Activated CD4-positive, alpha-beta memory T cell treated with anti-CD3 and anti-CD28 coated beads for 36 hours (primary cell): ENCODE measurements around the gene CFAP410. TPM values are rescaled to one million over a fixed set of nuclear protein-coding genes. Genes with fewer than 3 reads are reported as not detected.

Source experiments
- CTCF ChIA-PET: fragments of 350-600 bp; sonication (Branson Sonifier 250); formaldehyde crosslinking; loops from one replicate; lab custom pipeline; 2021; ENCODE audit warnings: antibody characterized with exemption, inconsistent platforms; lab: Charles Lee
- POLR2A ChIA-PET: fragments of 350-600 bp; sonication (Branson Sonifier 250); formaldehyde crosslinking; loops from one replicate; lab custom pipeline; 2021; ENCODE audit warnings: antibody characterized with exemption; lab: Charles Lee
- DNase-seq: peaks from one replicate; pipeline ENCODE4 v3.0.0-alpha.2; 2020
- H3K27ac Mint-ChIP-seq: one replicate; pipeline ENCODE4 v1.8.0; 2021; ENCODE audit warnings: mixed read lengths
- H3K27me3 Mint-ChIP-seq: one replicate; pipeline ENCODE4 v1.8.0; 2021; ENCODE audit warnings: mixed read lengths
- H3K36me3 Mint-ChIP-seq: one replicate; pipeline ENCODE4 v1.8.0; 2021; ENCODE audit warnings: mixed read lengths
- H3K4me1 Mint-ChIP-seq: one replicate; pipeline ENCODE4 v1.8.0; 2021; ENCODE audit warnings: low read depth, mixed read lengths
- H3K4me3 Mint-ChIP-seq: one replicate; pipeline ENCODE4 v1.8.0; 2021; ENCODE audit warnings: mild to moderate bottlenecking, mixed read lengths
- H3K9me3 Mint-ChIP-seq: one replicate; pipeline ENCODE4 v1.8.0; 2021; ENCODE audit warnings: mixed read lengths
- intact Hi-C: fragments of 100-400 bp; cut with micrococcal nuclease; formaldehyde crosslinking; loops from one replicate; pipeline ENCODE4 v1.15.1; 2023
- total RNA-seq, 2 experiments: library from RNA; stranded (reverse); gene quantifications; one replicate each; pipeline ENCODE4 v1.2.3, GENCODE V29; 2021

Gene CFAP410
- total RNA-seq, 2 experiments from 2014 or later: 11.1 to 11.7 TPM

- no peak overlapping the region for H3K27ac Mint-ChIP-seq
- no peaks in the 10 kb centered on the region for H3K36me3 Mint-ChIP-seq
- no peaks in the 10 kb centered on the region for H3K9me3 Mint-ChIP-seq
- CTCF ChIA-PET: no interaction called here
- no peak overlapping the region for H3K4me3 Mint-ChIP-seq
- peaks cover 10% of the 10 kb centered on the region for H3K27me3 Mint-ChIP-seq
- peaks cover 38% of the 10 kb centered on the region for H3K4me1 Mint-ChIP-seq
- POLR2A ChIA-PET: no interaction called here
- no peak for DNase-seq
- intact Hi-C loops: no loop called here
Observed at GRCh38 chr21:44354001-44354405, 14.8 kb upstream of the CFAP410 start.

GRCh38 chr21:44353191-44353970, 14.2 kb upstream of the CFAP410 start, which contains the start of gene TRPM2:
Gene TRPM2 (plus strand): TSS chr21:44353621. CDS start chr21:44353701, 80 bp downstream.
- peaks cover 38% of the 10 kb centered on the region for H3K4me1 Mint-ChIP-seq
- H3K36me3 Mint-ChIP-seq: no peaks in the 10 kb centered on the region
- peak within 1 kb of the TSS; percentile 58 for H3K27ac Mint-ChIP-seq
- H3K4me3 Mint-ChIP-seq: peak within 1 kb of the TSS; percentile 39
- intact Hi-C loops: no loop called here
- POLR2A ChIA-PET: no interaction called here
- no peaks in the 10 kb centered on the region for H3K9me3 Mint-ChIP-seq
- peak; percentile 40 for DNase-seq
- peaks cover 10% of the 10 kb centered on the region for H3K27me3 Mint-ChIP-seq
- CTCF ChIA-PET: no interaction called here

GRCh38 chr21:44352253-44352860, 13.2 kb upstream of the CFAP410 start:
- CTCF ChIA-PET: no interaction called here

GRCh38 chr21:44351535-44352252, 12.5 kb upstream of the CFAP410 start:
- POLR2A ChIA-PET: interaction anchor here (0.6 kb wide), 1 partner anchor 43 kb away, joined by 8 read pairs; no protein-coding TSS in a partner anchor
- CTCF ChIA-PET: no interaction called here
- no peak for DNase-seq
- no peak overlapping the region for H3K4me3 Mint-ChIP-seq
- H3K27ac Mint-ChIP-seq: no peak overlapping the region
- intact Hi-C loops: no loop called here
- no peaks in the 10 kb centered on the region for H3K9me3 Mint-ChIP-seq
- peaks cover 10% of the 10 kb centered on the region for H3K27me3 Mint-ChIP-seq
- peaks cover 38% of the 10 kb centered on the region for H3K4me1 Mint-ChIP-seq
- no peaks in the 10 kb centered on the region for H3K36me3 Mint-ChIP-seq

More at GRCh38 chr21:44352253-44352860, 13.2 kb upstream of the CFAP410 start:
- Mint-ChIP-seq H3K4me3 (no peak overlapping the region), H3K36me3 (no peaks in the 10 kb centered on the region), H3K27ac (no peak overlapping the region), H3K27me3 (peaks cover 10% of the 10 kb centered on the region), H3K4me1 (peaks cover 38% of the 10 kb centered on the region), H3K9me3 (no peaks in the 10 kb centered on the region)
- intact Hi-C loops: no loop called here
- DNase-seq: peak; percentile 34
- POLR2A ChIA-PET: interaction anchor here (0.6 kb wide), 1 partner anchor 44 kb away, joined by 8 read pairs; no protein-coding TSS in a partner anchor

GRCh38 chr21:44350773-44351481, 11.7 kb upstream of the CFAP410 start:
- H3K4me1 Mint-ChIP-seq: peaks cover 33% of the 10 kb centered on the region
- POLR2A ChIA-PET: no interaction called here
- H3K27me3 Mint-ChIP-seq: peaks cover 14% of the 10 kb centered on the region
- no peak overlapping the region for H3K4me3 Mint-ChIP-seq
- CTCF ChIA-PET: no interaction called here
- no peak overlapping the region for H3K27ac Mint-ChIP-seq
- intact Hi-C loops: no loop called here
- no peaks in the 10 kb centered on the region for H3K9me3 Mint-ChIP-seq
- no peaks in the 10 kb centered on the region for H3K36me3 Mint-ChIP-seq
- no peak for DNase-seq

GRCh38 chr21:44349847-44350772, 10.9 kb upstream of the CFAP410 start:
- intact Hi-C loops: loop anchor here (2.0 kb wide), 1 partner anchor 23 kb away; no protein-coding TSS in a partner anchor
- POLR2A ChIA-PET: no interaction called here
- H3K27me3 Mint-ChIP-seq: peaks cover 14% of the 10 kb centered on the region
- H3K36me3 Mint-ChIP-seq: no peaks in the 10 kb centered on the region
- no peak overlapping the region for H3K27ac Mint-ChIP-seq
- no peak overlapping the region for H3K4me3 Mint-ChIP-seq
- no peak for DNase-seq
- no peaks in the 10 kb centered on the region for H3K9me3 Mint-ChIP-seq
- CTCF ChIA-PET: no interaction called here
- H3K4me1 Mint-ChIP-seq: peaks cover 27% of the 10 kb centered on the region

GRCh38 chr21:44349416-44349846, 10.2 kb upstream of the CFAP410 start:
- H3K27ac Mint-ChIP-seq: no peak overlapping the region
- intact Hi-C loops: loop anchor here (2.0 kb wide), 1 partner anchor 23 kb away; no protein-coding TSS in a partner anchor
- no peaks in the 10 kb centered on the region for H3K36me3 Mint-ChIP-seq
- peaks cover 14% of the 10 kb centered on the region for H3K27me3 Mint-ChIP-seq
- ChIA-PET POLR2A (no interaction called here), CTCF (no interaction called here)
- H3K4me3 Mint-ChIP-seq: no peak overlapping the region
- H3K9me3 Mint-ChIP-seq: no peaks in the 10 kb centered on the region
- no peak for DNase-seq
- H3K4me1 Mint-ChIP-seq: peaks cover 22% of the 10 kb centered on the region

- Mint-ChIP-seq H3K4me1 (peaks cover 17% of the 10 kb centered on the region), H3K4me3 (no peak overlapping the region), H3K9me3 (no peaks in the 10 kb centered on the region), H3K27me3 (peaks cover 14% of the 10 kb centered on the region), H3K36me3 (no peaks in the 10 kb centered on the region), H3K27ac (no peak overlapping the region)
- POLR2A ChIA-PET: no interaction called here
- no peak for DNase-seq
- intact Hi-C loops: loop anchor here (2.0 kb wide), 1 partner anchor 22 kb away; no protein-coding TSS in a partner anchor
- CTCF ChIA-PET: no interaction called here
Observed at GRCh38 chr21:44348861-44349260, 9.7 kb upstream of the CFAP410 start.

GRCh38 chr21:44347911-44348451, 8.8 kb upstream of the CFAP410 start:
- DNase-seq: no peak
- Mint-ChIP-seq H3K36me3 (no peaks in the 10 kb centered on the region), H3K9me3 (no peaks in the 10 kb centered on the region), H3K4me3 (no peak overlapping the region), H3K4me1 (peaks cover 8% of the 10 kb centered on the region), H3K27me3 (peaks cover 13% of the 10 kb centered on the region), H3K27ac (no peak overlapping the region)
- POLR2A ChIA-PET: no interaction called here
- intact Hi-C loops: loop anchor here (2.0 kb wide), 1 partner anchor 21 kb away; no protein-coding TSS in a partner anchor
- CTCF ChIA-PET: no interaction called here

GRCh38 chr21:44345495-44345894, 6.3 kb upstream of the CFAP410 start:
- H3K36me3 Mint-ChIP-seq: no peaks in the 10 kb centered on the region
- CTCF ChIA-PET: no interaction called here
- H3K4me1 Mint-ChIP-seq: peaks cover 3% of the 10 kb centered on the region
- POLR2A ChIA-PET: no interaction called here
- H3K27me3 Mint-ChIP-seq: peaks cover 8% of the 10 kb centered on the region
- no peak overlapping the region for H3K27ac Mint-ChIP-seq
- intact Hi-C loops: no loop called here
- no peak for DNase-seq
- no peak overlapping the region for H3K4me3 Mint-ChIP-seq
- H3K9me3 Mint-ChIP-seq: no peaks in the 10 kb centered on the region
